Fibroblast of villous mesenchyme (primary cell): ENCODE measurements around the gene ADCYAP1R1. TPM values are rescaled to one million over a fixed set of nuclear protein-coding genes. Genes with fewer than 3 reads are reported as not detected.

ENCODE experiments used
- DNase-seq: peaks from one replicate; pipeline ENCODE4 v3.0.0-alpha.2; 2010; ENCODE audit warnings: low read depth
- H3K4me3 ChIP-seq: 2 replicates; pipeline ENCODE4 v1.5.1; 2011; ENCODE audit warnings: low read depth, mild to moderate bottlenecking, low read length
- total RNA-seq: library from RNA; depleted of rRNA; stranded (reverse); fragments of >200 nt; gene quantifications from 2 replicates; pipeline ENCODE4 v1.2.3, GENCODE V29; 2012
- TF ChIP-seq, protein P1 (sequence below): IDR thresholded peaks from 2 replicates; pipeline ENCODE4 v1.5.1; 2012; ENCODE audit warnings: low read depth, mild to moderate bottlenecking, low read length; ENCODE audit not compliant: insufficient read depth

Gene ADCYAP1R1
- total RNA-seq, 1 donor: not detected

GRCh38 chr7:31080763-31081162, 28.7 kb downstream of the ADCYAP1R1 start:
- TF ChIP-seq, protein P1, sequence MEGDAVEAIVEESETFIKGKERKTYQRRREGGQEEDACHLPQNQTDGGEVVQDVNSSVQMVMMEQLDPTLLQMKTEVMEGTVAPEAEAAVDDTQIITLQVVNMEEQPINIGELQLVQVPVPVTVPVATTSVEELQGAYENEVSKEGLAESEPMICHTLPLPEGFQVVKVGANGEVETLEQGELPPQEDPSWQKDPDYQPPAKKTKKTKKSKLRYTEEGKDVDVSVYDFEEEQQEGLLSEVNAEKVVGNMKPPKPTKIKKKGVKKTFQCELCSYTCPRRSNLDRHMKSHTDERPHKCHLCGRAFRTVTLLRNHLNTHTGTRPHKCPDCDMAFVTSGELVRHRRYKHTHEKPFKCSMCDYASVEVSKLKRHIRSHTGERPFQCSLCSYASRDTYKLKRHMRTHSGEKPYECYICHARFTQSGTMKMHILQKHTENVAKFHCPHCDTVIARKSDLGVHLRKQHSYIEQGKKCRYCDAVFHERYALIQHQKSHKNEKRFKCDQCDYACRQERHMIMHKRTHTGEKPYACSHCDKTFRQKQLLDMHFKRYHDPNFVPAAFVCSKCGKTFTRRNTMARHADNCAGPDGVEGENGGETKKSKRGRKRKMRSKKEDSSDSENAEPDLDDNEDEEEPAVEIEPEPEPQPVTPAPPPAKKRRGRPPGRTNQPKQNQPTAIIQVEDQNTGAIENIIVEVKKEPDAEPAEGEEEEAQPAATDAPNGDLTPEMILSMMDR: no peak
- no peak overlapping the region for H3K4me3 ChIP-seq
- DNase-seq: no peak

- no peak overlapping the region for H3K4me3 ChIP-seq
- TF ChIP-seq, protein P1: no peak
- no peak for DNase-seq
Observed at GRCh38 chr7:31082017-31082416, 29.9 kb downstream of the ADCYAP1R1 start.

GRCh38 chr7:31082447-31082846, 30.3 kb downstream of the ADCYAP1R1 start:
- no peak for DNase-seq
- H3K4me3 ChIP-seq: no peak overlapping the region
- TF ChIP-seq, protein P1: no peak

DNA sequence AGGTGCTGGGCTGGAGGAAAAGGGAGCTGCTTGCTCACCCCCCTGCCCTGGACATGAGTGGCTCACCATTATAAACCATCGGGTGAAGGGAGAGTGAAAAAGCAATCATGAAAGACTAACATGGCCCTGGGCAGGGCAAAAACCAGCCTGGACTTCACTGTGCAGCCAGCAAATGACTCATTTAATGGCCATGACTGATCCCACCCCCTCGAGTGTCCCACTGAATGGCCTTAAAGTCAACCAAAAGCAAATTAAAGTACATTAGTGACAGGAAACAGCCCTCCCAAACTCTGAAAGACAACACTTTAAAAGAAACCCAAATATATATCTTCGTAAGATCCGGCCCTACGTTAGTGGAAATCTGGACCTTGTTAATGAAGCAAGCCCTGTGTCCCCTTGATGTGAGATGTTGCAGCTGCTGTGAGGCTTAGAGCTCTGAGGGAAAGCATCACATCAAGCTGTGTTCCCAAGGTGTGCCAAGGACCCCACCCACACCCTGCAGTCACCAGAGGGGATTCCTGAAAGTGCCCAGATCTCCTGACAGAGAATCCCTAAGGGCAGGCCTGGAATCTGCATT, 31.2 kb downstream of the ADCYAP1R1 start:
- TF ChIP-seq, protein P1: no peak
- no peak overlapping the region for H3K4me3 ChIP-seq
- no peak for DNase-seq

GRCh38 chr7:31084226-31084625, 32.1 kb downstream of the ADCYAP1R1 start:
- H3K4me3 ChIP-seq: no peak overlapping the region
- TF ChIP-seq, protein P1: no peak
- no peak for DNase-seq

- DNase-seq: no peak
- TF ChIP-seq, protein P1: no peak
- no peak overlapping the region for H3K4me3 ChIP-seq
Observed at GRCh38 chr7:31087351-31087750, 35.2 kb downstream of the ADCYAP1R1 start.

DNA sequence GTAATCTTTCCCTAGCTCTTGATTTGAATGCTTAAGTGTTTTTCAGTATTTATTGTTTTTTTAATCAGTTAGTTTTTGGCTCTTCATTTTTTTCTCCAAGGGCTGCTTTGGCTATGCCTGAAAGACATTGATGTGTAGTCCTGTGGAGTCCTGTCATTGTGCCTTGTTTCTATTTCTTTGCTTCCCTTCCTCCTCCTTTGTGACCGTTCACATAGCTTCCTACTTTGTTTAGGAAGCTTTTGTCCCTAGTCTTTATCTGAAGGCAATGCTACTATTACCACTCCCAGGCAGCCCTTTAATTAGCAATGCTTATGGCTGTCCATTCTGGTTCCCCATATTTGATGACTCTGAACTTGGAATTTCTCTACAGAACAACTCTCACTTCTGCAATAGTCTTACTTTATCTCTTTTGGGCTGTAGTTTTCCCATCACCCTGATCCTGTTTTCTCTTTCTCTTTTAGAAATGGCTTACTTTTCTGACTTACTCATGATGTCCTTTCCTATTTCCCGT, 39.9 kb downstream of the ADCYAP1R1 start:
- no peak for DNase-seq
- TF ChIP-seq, protein P1: no peak
- H3K4me3 ChIP-seq: no peak overlapping the region
